Measurements from ENCODE around the gene SLITRK3.

Gene SLITRK3, protein sequence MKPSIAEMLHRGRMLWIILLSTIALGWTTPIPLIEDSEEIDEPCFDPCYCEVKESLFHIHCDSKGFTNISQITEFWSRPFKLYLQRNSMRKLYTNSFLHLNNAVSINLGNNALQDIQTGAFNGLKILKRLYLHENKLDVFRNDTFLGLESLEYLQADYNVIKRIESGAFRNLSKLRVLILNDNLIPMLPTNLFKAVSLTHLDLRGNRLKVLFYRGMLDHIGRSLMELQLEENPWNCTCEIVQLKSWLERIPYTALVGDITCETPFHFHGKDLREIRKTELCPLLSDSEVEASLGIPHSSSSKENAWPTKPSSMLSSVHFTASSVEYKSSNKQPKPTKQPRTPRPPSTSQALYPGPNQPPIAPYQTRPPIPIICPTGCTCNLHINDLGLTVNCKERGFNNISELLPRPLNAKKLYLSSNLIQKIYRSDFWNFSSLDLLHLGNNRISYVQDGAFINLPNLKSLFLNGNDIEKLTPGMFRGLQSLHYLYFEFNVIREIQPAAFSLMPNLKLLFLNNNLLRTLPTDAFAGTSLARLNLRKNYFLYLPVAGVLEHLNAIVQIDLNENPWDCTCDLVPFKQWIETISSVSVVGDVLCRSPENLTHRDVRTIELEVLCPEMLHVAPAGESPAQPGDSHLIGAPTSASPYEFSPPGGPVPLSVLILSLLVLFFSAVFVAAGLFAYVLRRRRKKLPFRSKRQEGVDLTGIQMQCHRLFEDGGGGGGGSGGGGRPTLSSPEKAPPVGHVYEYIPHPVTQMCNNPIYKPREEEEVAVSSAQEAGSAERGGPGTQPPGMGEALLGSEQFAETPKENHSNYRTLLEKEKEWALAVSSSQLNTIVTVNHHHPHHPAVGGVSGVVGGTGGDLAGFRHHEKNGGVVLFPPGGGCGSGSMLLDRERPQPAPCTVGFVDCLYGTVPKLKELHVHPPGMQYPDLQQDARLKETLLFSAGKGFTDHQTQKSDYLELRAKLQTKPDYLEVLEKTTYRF

DNA sequence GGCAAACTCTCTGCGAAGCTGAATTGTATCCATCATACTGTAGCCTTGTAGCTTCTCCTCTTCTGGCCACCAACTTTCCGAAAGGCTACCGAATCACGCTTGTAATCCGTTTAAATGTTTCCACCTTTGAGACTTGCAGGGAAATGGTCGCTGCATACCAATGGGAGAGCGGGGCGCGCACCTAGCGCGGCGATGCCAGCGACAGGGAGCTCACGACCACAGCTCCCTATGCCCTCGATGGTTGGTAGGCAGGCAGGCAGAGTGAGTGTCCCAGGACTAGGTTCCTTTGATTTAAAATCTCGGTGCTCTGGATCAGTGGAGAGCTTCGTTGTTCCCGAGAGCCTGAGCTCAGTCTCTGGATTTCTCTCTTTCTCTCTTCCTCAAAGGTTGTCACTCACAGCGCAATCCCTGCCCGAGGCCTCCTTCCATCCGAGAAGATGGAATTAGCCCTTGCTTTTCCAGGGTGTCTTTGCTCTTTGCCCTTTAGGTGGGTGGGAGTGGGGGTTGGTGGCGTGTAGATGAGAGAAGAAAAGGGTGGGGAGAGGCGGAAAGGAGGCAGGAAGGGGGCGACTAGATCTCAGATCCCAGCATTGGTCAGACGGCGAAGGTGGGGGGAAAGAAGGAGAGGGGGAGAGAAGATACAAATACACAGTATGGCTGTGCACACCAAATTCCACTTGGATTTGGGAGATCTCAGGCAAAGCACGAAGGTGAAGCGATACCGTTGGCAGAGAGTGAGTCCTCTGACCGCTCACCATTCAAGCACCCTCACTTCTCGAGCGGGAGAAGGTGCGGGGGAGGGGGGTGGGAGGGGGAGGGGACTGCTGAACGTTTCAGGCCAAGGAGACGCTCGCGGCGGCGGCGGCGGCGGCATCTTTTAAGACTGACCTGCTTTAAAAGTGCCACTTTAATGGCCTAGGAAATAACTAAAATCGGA, at the start of gene SLITRK3:
SLITRK3 (minus strand) TSS at position 745 of the 937 bp plus-strand sequence. CDS start 5,554 bp downstream, outside the sequence.
- no peak for DNase-seq

GRCh38 chr3:165243597-165243996, 47.4 kb upstream of the SLITRK3 start:
- no peak for DNase-seq

DNA sequence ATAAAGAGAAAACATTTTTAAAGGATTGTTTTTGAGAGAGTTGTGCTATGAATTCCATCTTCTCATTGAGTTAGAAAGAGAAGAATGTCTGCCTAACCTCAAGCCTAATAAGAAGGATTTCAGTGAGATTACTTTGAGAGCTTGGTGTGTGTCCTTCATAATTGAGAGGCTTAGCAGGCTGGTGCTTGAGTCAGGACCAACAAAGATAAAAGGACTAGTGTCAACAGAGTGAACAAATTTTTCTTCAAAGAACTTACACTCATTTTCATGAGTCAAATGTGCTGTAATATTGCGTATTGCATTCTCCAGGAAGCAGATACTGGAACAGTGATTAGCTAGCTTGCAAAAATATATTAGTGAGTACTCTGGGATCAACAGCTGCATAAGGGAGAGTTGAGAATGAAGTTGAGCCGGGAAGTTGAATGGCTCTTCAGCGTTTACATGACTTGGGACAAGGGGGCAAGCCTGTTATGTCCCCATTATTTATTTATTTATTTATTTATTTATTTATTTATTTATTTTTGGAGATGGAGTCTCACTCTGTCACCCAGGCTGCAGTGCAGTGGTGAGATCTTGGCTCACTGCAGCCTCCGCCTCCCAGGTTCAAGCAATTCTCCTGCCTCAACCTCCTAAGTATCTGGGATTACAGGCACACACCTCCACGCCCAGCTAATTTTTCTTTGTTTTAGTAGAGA, 37.5 kb upstream of the SLITRK3 start:
- DNase-seq: no peak

GRCh38 chr3:165225604-165226003, 29.4 kb upstream of the SLITRK3 start:
- no peak for DNase-seq

- DNase-seq: no peak
Measured at GRCh38 chr3:165217739-165218138, 21.6 kb upstream of the SLITRK3 start.

- no peak for DNase-seq
Measured at GRCh38 chr3:165212580-165212979, 16.4 kb upstream of the SLITRK3 start.

DNA sequence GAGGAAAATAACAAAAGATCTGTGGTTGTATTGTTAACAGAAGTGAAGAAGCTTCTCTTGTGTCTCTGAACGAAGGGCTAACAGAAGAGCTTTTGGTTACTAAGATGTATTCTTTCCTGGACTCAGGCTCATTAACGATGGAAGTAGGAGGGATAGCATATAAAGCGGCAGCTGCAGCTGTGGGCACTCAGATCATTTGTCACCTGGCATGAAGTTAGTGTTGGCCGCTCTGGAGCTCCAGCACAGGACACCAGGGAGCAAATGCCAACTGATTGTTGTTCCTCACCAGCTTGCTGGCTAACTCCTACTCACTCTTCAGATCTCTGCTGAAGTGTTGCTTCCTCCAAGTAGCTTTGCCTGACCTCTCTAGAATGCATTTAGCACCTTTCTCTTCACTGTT, 15.5 kb upstream of the SLITRK3 start:
- no peak for DNase-seq

DNA sequence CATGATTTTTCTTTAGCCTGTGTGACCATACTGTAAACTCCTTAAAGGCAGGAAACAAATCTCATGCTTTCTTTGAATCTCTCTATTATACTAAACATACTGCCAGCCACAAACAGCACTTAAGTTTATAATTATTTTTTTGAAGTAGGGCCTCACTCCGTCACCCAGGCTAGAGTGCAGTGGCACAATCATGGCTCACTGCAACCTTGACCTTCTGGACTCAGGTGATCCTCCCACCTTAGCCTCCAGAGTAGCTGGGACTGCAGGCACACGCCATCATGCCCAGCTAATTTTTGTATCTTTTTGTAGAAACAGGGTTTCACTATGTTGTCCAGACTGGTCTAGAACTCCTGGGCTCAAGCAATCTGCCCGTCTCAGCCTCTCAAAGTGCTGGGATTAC, 14.5 kb upstream of the SLITRK3 start:
- DNase-seq: no peak

- DNase-seq: no peak
Measured at GRCh38 chr3:165210132-165210531, 13.9 kb upstream of the SLITRK3 start.

DNA sequence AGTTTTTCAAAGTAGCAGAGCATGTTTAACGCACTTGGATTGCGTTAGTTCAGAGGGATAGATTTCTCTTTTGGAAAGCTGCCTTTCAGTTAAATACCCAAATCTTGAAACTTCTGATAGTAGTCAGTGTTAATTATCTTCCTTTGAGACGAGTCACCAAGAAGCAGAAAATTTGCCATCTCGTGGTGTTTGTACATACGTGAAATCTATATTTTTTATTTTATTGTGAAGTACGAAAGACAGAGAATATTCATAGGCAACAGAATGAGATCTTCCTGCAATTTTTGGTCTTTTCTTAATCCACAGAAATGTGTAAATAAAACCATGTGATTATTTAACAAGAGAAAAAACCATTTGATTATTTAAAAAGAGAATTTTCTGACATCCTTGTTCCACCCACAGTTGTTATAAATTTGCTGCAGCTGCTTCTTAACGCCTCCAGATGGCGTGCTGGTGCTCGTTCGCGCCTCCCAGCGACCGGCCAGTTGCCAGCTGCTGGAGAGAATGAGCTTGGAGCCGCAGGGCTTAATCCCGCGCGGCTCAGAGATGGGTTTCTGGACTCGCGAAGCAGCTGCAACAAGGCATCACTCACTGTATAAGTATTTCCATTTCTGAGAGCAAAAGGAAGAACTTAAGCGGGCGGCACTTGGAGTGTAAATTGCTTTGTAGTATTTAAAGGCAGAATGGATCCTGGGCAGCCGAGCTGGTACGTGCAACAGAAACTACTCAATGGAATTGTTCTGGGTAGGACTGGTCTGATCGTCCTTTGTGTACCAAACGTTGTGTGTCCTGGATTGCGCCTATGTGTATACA, 10.5 kb upstream of the SLITRK3 start:
- peak; percentile 77 for DNase-seq

DNA sequence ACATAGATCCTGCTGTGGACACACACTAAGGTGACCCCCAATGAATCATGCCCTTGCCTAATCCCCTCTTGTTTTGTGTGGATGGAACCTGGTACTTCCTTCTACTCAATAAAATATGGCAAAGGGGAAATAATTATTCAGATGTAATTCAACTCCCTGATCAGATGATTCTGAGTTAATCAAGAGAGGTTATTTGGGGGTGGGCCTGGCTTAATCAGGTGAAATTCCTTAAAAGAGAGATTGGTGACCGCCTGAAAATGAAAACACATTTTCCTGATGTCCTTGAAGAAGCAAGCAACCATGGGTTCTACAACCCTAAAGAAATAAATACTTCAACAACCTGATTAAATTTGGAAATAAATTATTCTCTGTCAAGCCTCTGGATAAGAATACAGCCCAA, 8.3 kb upstream of the SLITRK3 start:
- no peak for DNase-seq

DNA sequence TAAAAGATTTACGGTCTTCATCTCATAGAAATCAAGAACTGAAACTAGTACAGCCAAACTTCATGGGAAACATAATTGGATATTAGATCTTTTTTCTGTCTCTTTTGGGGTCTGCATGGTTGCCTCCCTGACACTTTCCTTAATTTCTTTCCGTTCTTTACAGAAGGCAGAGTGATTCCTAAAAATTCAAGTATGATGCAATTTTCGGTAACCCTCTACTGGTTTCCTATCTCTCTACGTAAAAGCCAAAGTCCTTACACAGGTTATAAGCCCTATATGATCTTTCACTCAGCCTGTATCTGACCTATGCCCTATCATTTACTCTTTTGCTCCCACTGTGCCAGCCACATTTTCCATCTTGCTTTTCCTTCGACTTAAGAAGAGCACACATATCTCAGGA, 6.8 kb upstream of the SLITRK3 start:
- DNase-seq: no peak

GRCh38 chr3:165201964-165202363, 5.8 kb upstream of the SLITRK3 start:
- DNase-seq: no peak

- DNase-seq: no peak
Measured at GRCh38 chr3:165197481-165197800, 1.3 kb upstream of the SLITRK3 start.

GRCh38 chr3:165196577-165197480, 645 bp upstream of the SLITRK3 start:
- DNase-seq: no peak

GRCh38 chr3:165195241-165195639, 944 bp downstream of the SLITRK3 start:
- DNase-seq: no peak

DNA sequence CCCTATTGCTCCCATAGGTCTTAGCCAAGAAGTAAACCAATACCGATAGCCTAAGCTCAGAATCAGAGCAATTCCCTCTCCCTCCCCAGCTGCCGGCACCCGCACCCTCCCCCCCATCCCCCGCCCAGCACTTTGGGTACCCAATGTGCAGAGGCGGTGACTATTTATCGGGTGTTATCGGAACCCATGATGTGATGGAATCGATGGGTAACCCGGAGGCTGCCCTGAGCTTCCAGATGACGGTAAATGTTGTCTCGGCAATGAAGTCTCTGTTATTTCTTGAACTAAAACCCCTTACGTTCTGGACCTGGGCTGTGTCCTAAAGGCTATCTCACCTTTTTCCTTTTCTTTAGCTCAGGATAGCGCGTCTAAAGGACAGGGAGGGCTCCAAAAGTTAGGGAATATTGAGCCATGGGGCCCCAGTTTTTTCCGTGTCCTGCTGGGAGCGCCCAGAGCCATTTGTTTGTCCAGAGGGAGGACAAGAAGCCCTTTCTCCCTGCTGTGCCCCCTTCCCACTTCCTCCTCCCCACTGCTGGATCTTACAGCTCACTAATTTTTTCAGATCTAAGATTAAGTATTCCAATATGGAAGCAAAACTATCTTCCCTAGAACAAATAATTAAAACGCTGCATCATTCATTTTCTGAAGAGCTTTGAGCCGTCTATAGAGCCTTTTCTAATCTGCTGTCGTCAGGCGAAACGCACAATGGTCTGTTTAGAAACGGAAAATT, 1.5 kb downstream of the SLITRK3 start:
- no peak for DNase-seq

DNA sequence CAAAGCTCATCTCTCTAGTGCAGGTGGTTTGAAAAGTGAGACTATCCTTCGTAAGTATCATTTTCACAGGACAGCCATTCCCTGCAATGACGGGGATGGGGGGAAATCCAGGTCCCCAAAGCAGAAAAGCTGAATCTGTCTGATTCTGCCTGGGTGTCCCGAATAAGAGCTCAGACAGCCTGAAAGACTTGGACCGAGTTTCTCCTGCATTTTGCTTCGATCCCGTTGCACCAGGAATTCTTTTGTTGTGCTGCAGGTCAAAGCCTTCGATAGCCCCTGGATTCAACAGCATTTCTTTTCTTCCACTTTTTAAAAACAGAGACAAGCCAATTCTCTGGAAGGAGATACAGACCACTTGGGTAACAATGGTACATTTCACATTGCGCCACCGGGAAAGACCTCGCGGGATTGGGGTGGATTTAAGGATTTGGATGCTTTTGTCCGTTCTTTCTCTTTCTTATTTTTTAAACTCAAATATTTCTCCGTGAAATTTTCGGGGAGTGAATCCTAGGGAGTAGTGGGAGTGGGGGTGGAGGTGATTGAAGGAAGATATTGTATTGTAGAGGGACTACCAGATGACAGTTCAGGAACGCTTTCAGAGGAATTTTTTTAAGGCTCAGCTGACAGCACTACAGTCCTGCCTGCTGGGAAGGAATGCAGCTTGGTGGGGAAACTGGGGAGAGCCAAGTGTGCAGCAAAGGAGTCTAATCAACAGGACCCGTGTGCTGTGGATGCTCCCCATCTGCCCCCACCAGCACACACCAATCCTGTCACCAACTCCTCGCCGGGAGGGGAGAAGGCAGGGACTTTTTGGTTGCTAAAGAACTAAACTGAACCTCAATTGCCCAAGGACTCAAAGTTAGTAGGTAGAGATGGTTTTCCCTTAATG, 2.6 kb downstream of the SLITRK3 start:
- DNase-seq: no peak
